ENCODE data around the gene TMEM203.

The TMEM203 gene

GRCh38 chr9:137247916-137248175, 42.4 kb upstream of the TMEM203 start:
- no peak overlapping the region for H3K4me3 ChIP-seq (ENCODE audit: low read depth, low read length)
- TF ChIP-seq CTCF (IDR thresholded peaks at IDR 0.05) = no peak
- H3K27me3 ChIP-seq (ENCODE audit: control insufficient read depth, insufficient read depth, low read length) = no peaks in the 10 kb centered on the region
- H3K27ac ChIP-seq = no peak overlapping the region
- H3K79me2 ChIP-seq = no peaks in the 10 kb centered on the region
- no peaks in the 10 kb centered on the region for H3K36me3 ChIP-seq (ENCODE audit: control insufficient read depth, insufficient read depth, low read length)
- H2AFZ ChIP-seq = no peak overlapping the region
- no peak overlapping the region for H3K4me2 ChIP-seq (ENCODE audit: low read length)
- no peak overlapping the region for H3K9ac ChIP-seq
- H3K9me3 ChIP-seq (ENCODE audit: control insufficient read depth, low read length) = no peaks in the 10 kb centered on the region
- H3K4me1 ChIP-seq = no peaks in the 10 kb centered on the region

- no peaks in the 10 kb centered on the region for H3K9me3 ChIP-seq (ENCODE audit: control insufficient read depth, low read length)
Measured at GRCh38 chr9:137247135-137247915, 41.9 kb upstream of the TMEM203 start.

GRCh38 chr9:137245450-137246421, 40.3 kb upstream of the TMEM203 start:
- peaks cover 2% of the 10 kb centered on the region for H3K4me1 ChIP-seq
- H2AFZ ChIP-seq = no peak overlapping the region
- no peaks in the 10 kb centered on the region for H3K27me3 ChIP-seq (ENCODE audit: control insufficient read depth, insufficient read depth, low read length)
- no peak for TF ChIP-seq CTCF (IDR thresholded peaks at IDR 0.05)
- H3K36me3 ChIP-seq (ENCODE audit: control insufficient read depth, insufficient read depth, low read length) = no peaks in the 10 kb centered on the region
- no peak overlapping the region for H3K27ac ChIP-seq
- no peak overlapping the region for H3K4me2 ChIP-seq (ENCODE audit: low read length)
- H3K4me3 ChIP-seq (ENCODE audit: low read depth, low read length) = no peak overlapping the region
- no peak overlapping the region for H3K9ac ChIP-seq
- no peaks in the 10 kb centered on the region for H3K79me2 ChIP-seq
- no peaks in the 10 kb centered on the region for H3K9me3 ChIP-seq (ENCODE audit: control insufficient read depth, low read length)

More at GRCh38 chr9:137247135-137247915, 41.9 kb upstream of the TMEM203 start:
- TF ChIP-seq CTCF (IDR thresholded peaks at IDR 0.05) = no peak
- H3K27me3 ChIP-seq (ENCODE audit: control insufficient read depth, insufficient read depth, low read length) = no peaks in the 10 kb centered on the region
- H3K79me2 ChIP-seq = no peaks in the 10 kb centered on the region
- no peak overlapping the region for H3K9ac ChIP-seq
- no peak overlapping the region for H2AFZ ChIP-seq
- H3K4me1 ChIP-seq = peaks cover under 1% of the 10 kb centered on the region
- no peaks in the 10 kb centered on the region for H3K36me3 ChIP-seq (ENCODE audit: control insufficient read depth, insufficient read depth, low read length)
- H3K4me2 ChIP-seq (ENCODE audit: low read length) = no peak overlapping the region
- no peak overlapping the region for H3K27ac ChIP-seq
- no peak overlapping the region for H3K4me3 ChIP-seq (ENCODE audit: low read depth, low read length)

GRCh38 chr9:137244486-137245449, 39.3 kb upstream of the TMEM203 start:
- no peak overlapping the region for H3K4me2 ChIP-seq (ENCODE audit: low read length)
- no peaks in the 10 kb centered on the region for H3K9me3 ChIP-seq (ENCODE audit: control insufficient read depth, low read length)
- H3K27ac ChIP-seq = no peak overlapping the region
- H3K9ac ChIP-seq = no peak overlapping the region
- no peak for TF ChIP-seq CTCF (IDR thresholded peaks at IDR 0.05)
- no peaks in the 10 kb centered on the region for H3K27me3 ChIP-seq (ENCODE audit: control insufficient read depth, insufficient read depth, low read length)
- H3K4me1 ChIP-seq = peaks cover 2% of the 10 kb centered on the region
- no peaks in the 10 kb centered on the region for H3K79me2 ChIP-seq
- H3K36me3 ChIP-seq (ENCODE audit: control insufficient read depth, insufficient read depth, low read length) = no peaks in the 10 kb centered on the region
- no peak overlapping the region for H3K4me3 ChIP-seq (ENCODE audit: low read depth, low read length)
- H2AFZ ChIP-seq = no peak overlapping the region
